GM21381 (cell line): ENCODE measurements around the gene VPS8.
"Not testable (repeated sequence)": the region's sequence is repeated elsewhere in the genome, so short reads cannot be mapped to it uniquely, and the experiment has no call there.

Experiments
- ATAC-seq: cut with Tn5 transposase; IDR thresholded peaks from one replicate; pipeline ENCODE4 v1.9.1; 2021; ENCODE audit warnings: mild to moderate bottlenecking, moderate library complexity; ENCODE audit not compliant: unreplicated experiment

The VPS8 gene

DNA sequence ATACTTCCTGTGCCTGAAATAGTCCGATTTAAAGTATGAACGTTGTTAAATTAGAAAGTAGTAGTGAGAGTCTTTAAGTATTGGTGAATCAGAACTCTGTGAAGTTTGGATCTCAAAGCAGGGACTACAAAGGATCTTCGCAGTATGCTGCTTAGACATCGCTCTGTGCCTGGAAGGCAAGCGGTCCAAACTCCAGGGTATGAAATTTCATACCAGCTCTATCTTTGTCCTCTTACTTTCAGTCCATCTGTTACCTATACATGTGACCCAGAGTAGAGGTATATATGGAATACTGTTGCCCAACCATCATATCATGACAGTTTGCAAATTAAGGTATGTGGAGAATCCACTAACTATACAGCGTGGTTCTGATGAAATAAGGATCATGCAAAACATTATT lies 34.5 kb downstream of the VPS8 start:
- no peak for ATAC-seq

DNA sequence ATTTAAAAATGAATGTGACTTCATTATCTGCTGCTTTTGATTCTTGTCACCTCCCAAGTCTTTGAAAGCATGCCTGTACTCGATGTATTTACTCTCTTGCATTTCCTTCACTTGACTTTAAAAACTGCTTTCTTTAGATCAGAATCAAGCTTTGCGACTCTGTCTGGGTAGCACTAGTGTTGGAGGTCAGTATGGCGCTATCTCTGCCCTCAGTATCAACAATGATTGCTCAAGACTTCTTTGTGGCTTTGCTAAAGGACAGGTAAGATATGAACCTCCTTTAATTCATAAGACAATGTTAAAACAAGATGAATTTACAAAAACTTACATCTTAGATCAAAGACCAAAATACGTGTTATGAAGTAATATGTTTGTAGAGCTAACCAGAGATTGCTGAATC lies 37.0 kb downstream of the VPS8 start:
- no peak for ATAC-seq

DNA sequence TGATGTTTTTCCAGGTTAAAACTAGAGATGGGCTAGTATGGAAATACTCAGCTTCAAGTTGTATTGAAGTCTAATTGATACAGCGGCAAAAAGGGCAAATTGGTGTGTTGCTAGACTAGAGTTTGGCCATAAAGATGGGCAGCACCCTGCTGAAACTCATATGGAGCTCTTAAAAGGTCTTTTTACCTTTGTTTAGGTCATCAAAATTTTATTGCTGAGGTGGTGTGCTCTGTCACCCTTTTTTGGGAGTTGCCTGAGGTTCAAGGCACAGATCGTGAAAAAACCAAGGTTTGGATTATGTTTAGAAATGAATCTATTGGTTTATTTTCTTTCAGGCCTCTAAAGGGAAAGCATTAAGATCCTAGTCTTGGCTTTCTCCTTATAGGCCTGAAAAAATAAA lies 38.2 kb downstream of the VPS8 start:
- ATAC-seq = no peak

DNA sequence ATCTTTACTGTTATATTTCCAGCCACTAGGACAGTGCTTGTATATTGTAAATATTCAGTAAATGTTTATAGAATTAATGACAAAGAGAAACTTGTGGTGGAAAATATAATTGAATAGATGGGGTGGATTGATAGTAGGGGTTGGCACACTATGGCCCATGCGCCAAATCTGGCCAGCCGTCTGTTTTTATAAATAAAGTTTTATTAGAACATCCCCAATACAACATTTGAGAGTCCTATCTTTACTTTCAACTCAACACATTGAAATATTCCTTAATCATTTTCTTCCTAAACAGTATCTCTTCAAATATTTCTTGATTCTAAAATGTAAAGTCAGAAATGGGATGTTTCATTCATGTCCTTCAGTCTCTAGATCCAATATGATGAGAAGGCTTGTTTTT lies 45.1 kb downstream of the VPS8 start:
- ATAC-seq = no peak

DNA sequence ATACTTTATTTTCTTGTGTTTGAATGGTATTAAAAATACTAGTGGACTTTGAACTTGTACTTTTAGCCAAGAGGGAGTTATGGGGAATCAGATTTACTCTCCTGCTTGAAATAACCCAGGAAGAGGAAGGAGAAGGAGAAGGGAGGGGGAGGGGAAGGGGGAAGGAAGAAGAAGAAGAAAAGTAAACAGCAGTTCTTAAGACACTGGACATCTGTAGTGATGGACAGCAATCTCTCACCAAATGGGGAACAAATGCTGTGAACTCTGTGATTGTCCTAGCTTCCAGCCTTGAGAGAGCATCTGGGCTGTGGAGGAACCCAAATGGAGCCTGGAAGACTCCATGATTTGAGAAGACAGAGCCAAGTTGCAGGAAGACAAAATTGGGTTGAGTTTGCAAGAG lies 52.0 kb downstream of the VPS8 start:
- no peak for ATAC-seq

DNA sequence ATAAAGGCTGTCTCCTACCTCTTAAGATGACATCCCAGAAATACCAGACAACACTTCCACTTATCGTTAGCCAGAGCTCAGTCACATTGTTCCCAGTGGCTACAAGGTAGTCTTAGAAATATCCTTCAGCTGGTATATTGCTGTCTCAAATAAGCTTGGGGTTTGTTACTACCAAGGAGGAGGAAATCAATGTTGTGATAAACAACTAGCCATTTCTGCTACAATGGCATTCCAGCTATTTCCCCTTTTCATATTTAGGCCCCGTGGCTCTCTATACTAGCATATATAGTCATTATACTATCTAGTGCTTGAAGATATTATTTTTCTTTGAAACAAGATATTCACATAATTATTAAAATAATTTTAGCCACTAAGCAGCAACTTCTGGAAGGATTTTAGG lies 56.5 kb downstream of the VPS8 start:
- ATAC-seq = no peak

DNA sequence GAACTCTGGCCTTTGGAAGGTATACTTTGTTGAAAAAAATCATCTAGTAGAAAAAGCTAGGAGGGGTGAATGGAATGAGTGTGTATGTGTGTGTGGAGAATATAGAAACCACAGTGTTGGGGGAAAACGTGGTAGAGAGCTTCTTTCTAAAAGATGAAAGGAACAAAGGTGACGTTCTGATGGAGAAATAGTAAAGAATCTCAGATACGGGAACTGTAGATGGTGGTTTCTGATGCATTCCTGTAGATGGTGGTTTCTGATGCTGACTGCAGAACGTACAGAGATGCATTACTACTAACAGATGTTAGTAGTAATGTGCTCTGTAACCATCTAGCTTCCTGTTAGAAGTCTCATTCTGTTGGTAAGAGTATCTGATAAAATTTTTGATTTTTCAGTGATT lies 60.2 kb downstream of the VPS8 start:
- no peak for ATAC-seq

DNA sequence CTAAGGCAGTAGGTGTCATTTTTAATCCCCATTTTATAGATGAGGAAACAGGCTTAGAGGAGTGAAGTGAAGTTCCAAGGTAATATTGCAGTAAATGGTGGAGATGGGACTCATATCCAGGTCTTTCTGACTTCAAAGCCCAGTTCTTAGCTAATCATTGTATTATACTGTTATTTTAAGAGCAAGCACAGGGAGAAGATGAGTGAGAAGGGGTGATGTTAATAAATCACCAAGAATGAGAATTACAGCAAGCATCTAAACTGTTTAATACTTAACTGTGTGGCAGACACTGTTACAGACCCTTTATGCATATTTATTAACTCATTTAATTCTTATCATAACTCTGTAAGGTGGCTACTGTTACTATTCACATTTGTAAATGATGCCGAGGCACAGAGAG lies 61.2 kb downstream of the VPS8 start:
- ATAC-seq = no peak

DNA sequence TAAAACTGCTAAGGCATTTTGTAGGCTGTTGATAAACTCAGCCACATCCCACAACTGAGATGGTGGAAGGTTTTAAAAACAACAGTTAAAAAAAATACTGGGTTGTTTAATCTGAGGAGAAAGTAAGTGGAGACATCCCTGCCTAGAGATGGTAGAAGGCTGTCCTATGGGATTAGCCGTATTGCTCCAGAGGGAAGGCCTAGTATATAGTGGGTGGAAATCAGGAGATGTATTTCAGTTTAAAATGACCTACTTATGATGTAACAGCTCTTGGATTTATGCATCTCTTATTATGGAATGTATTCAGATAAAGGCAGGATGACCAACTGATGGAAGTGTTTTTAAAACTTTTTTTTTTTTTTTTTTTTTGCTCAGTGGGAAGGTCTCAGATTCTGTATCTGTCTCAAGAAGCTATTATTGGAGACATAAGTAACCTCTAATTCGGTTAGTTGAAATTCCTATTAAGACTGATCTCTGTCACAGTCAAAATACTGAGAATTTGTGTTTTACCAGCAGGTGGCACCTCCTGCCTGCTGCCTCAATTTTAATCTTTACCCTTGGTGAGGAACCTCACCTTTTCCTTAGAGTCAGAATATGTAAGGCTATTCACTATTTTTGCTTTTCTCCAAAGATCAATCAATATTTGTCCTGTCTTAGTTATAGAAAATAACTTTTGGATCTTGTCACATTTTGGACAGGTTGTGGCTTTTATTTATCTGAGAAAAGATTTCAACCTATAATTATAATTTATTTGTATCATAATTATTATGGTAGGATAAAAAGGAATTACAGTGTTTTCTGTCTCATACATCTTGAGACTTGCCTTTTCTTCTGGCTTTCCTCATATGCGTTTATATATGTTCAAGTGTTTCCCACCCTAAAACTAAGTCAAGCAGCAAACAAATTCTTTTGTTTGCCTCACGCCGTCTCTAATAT lies 63.0 kb downstream of the VPS8 start:
- ATAC-seq = no peak

DNA sequence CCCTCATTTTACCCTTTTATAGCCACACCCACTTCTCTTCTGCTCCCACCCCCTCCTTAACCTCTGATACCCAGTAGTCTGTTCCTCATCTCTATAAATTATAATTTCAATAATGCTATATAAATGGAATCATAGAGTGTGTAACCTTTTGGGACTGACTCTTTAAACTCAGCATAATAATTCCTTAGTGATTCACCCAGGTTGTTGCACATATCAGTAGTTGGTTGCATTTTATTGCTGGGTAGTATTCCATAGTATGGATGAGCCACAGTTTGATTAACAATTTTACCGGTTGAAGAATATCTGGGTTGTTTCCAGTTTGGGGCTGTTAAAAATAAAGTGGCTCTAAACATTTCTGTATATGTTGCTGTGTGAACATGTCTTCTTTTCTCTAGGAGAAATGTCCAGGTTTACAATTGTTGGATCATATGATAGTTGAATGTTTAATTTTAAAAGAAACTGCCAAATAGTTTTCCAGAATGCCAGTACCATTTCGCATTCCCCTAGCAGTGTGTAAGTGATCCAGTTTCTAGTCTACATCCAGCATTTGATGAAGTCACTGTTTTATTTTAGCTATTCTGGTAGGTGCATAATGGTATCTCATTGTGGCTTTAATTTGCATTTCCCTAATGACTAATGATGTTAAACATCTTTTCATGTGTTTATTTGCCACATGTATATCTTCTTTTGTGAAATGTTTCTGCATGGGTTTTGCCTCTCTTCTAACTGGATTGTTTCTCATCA lies 68.5 kb downstream of the VPS8 start:
- no peak for ATAC-seq

DNA sequence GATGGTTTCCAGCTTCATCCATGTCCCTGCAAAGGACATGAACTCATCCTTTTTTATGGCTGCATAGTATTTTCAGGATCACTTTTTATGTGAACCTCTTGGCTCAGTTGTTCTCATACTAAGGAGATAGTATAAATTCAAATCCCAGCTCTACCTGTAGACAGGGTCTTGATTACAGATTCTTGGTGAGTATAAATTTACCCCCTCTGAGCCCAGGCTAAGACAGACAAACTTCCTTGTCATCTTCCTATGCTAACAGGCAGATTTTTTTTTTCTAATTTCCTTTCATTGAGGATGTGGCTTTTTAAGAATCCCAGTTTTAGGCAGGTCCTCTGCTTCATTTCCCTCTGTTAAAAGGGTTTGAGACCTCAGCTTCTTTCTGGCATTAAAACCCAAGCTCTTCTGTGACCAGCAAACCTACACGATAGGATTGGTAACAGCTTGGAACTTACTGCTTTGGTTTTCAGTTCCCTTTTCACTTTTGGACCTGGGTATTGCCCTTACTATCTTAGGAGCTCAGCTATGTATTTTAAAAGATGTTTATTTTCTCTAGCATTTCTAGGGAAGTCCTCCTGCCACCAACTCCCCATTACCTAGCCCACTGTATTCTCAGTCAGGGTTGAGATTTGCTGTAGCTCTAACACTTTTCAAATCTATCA lies 72.5 kb downstream of the VPS8 start:
- ATAC-seq = peak; percentile 92

DNA sequence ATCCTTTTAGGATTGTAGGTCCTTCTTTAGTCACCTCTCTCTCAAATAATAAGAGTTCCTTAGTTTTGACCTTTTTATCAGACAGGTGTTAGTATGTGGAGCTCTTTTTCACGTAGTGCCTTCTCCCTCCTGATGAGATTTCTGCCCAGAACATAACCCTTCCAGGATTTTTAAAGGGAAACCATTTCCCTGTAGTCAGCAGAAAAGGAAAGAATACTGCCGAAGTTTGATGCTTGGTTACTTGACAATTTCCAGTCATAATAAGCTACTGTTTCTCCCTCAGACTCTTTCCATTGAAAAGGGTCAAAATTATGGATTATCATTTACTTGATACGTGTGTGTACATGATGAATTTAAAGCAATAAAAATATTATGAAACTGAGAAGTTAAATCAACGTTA lies 73.1 kb downstream of the VPS8 start:
- ATAC-seq = no peak

DNA sequence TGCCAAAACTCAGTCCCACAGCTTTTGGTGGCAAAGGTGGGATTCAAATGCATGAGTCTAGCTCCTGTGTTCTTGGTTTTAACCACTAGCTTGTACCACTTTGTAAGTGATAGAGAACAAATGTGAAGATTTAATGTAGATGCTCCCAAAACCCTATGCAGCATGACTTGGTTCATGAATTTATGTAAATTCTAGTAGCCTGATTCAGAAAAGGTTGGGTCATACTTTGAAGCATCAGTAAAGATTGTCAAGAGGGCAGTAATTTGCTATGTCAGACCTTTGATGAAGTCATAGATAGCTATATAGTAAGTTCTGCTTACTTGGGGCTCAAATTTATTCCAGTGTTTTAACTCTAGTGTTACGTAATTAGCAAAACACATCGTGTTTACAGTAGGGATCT lies 75.6 kb downstream of the VPS8 start:
- no peak for ATAC-seq

DNA sequence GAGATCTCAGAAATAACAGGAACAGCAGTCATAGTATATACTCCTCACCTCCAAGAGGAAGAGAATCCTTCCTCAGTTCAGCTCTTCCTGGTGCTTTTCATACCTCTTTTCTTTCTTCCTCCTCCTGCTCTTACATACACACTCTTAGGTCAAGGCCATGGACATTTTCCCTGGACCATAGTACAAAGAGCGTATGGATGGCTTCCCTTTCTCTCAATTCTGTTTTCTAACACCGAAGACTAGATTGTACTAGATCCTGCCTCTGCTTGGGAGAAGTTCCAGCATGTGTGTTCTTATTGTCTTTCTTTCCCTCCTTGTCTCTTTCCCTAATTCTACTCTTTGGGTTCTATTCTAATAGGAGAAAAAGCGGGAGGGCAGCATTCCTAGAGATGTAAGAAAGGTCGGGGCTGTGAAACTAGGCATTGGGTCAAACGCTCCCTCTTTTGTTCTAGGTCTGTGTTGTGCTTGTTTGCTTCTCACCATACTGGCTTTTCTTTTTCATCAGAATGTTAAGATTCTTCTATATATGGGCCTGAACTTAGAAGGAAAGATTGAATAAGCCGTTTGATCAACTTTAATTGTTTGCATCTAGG lies 77.4 kb downstream of the VPS8 start:
- ATAC-seq = no peak

DNA sequence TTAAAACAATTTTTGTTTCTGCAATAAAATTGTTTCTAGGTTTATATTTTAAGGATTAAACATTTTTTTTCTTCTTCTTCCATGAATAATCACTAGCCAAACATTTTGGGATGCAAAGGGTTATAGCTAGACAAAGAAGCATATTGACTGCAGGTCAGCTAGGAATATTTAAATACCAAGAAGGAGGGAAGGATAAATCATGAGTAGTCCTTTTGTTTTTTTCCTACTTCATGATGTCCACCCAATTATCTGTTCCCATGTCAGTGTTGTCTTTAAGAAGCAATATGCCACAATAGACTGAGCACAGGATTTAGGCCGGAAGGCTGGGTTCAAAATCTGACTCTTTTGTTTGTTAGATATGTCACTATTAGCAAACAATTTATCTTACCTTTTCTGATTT lies 82.1 kb downstream of the VPS8 start:
- no peak for ATAC-seq

DNA sequence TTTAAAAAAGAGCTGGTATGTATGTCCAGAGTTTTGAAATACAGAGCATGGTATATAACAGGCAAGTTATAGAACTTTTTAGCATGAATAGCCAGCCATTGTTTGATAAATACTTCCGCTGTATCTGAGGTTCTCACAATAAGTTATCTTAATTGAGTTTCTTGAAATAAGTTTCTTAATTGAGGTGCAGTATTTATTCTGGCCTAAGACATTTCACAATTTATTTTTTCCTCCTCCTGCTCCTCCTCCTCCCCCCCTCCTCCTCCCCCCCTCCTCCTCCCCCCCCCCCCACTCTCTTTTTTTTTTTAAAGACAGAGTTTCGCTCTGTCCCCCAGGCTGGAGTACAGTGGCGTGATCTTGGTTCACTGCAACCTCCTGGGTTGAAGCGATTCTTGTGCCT lies 83.4 kb downstream of the VPS8 start:
- no peak for ATAC-seq

DNA sequence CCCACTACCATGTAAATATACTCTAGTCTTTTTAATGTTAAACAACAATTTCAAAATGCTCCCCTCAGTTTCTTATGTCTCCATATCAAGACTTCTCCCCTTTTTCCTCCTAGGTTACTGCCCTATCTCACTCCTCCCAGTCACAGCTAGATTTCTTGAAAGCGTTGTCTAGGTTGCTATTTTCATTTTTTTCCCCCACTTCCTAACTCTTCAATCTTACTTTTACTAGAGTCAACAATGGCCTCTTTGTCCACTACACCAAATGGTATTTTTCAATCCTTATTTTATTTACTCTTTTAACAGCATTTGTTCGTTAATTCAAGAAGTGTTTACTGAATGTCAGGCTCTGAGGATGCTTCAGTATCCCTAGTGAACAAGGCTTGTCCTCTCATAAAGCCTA lies 84.4 kb downstream of the VPS8 start:
- ATAC-seq = no peak

DNA sequence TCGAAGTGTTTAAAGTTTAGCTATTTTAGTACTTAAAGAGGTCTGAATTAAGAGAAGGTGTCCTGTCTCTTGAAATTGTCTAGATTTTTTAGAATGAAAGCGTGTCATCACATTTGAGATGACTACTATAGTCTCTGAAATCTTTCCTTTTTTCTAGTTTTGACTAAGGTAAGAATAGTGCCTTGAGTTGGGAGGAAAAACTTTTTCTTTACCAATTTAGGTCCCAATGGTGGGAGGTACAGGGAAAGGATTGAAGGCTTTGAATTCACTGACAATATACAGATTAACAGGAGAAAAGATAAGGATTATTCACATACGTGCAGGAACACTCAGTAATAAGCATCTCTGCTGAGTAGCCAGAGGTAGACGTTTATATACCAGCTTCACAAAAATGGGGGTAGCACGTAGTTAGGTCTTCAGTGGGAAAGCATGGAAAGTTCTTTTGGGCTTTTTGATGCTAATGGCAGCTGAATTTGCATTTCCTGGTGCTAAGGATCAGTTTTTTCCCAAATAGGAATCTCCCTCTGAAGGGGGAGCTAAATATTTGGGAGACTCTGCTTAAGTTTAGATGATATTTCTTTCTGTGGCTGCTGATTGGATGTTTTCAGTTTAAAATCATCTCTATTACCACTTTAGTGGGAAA lies 88.1 kb downstream of the VPS8 start:
- no peak for ATAC-seq

DNA sequence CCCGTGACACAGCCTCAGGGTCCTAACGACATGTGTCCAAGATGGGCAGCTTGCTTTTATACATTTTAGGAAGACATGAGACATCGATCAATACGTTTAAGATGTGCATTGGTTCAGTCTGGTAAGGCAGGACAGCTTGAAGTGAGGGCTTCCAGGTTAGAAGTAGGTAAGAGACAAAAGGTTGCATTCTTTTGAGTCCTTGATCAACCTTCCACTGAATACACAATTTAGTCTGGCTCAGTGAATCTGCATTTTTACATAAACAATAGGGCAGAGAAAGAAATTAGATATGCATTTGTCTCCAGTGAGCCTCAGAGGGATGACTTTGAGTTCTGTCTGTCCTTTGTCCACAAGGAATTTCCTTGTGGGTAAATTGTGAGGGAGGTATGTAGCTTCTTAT lies 95.1 kb downstream of the VPS8 start:
- not testable (repeated sequence) for ATAC-seq

DNA sequence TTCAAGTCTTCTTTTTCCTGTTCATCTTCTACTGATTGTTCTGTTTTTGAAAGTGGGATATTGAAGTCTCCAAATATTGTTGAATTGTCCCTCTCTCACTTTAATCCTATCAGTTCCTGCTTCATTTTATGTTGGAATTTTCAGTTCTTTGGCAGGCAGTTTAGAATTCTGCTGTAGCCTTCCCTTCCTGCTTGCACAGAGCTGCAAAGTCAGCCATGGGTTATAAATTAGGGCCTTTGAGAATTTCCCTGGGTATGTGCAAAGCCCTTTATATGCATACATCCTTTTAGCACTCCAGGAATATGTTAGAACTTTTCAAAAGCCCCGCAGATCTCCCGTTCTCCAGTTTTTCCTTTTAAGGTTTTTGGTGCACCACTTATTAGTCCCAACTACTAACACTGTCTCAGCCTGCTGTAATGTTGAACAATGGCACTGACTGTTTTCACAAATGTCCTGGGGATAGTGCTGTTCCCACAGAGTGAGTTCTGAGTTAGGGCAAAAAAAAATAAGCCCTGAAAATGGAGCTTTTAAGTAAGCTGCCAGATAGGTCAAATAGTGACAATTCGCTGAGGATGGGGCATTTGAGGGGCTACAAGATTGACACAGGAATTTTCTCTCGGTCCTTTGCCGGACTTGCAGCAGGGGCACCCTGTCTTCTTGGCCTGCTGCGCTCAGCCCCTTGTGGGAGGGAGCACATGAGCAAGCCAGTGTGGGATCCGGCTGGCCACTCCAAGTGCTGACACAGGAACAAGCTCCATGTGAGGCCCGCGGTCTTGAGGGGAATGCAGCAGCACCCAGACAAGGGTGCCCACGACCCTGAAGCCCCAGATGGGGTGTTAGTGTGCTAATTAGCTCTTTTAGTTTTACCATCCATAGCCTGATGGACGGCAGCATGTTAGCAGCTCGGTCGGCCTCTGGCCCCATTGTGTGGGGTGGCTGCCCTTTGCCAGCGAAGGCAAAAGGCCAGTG lies 96.0 kb downstream of the VPS8 start:
- no peak for ATAC-seq
